HCT116 (cell line): ENCODE data around the gene GIMD1. TPM values are rescaled to one million over a fixed set of nuclear protein-coding genes. Genes with fewer than 3 reads are reported as not detected.

Source experiments
- ATAC-seq: fragments of 200-7000 bp; cut with Tn5 transposase; 2 replicates; pipeline ENCODE4 v1.9.1; 2020; ENCODE audit warnings: mild to moderate bottlenecking, moderate library complexity
- BruUV-seq: library from RNA; stranded (reverse); fragments of 400-500 nt; replicated peaks from 2 replicates; lab custom pipeline; 2021; lab: Mats Ljungman, UMichigan
- CTCF ChIA-PET: fragments of 300-600 bp; sonication (Branson Sonifier 250); formaldehyde crosslinking; loops from one replicate; lab custom pipeline; 2021; ENCODE audit warnings: antibody characterized with exemption; lab: Charles Lee
- POLR2A ChIA-PET: fragments of 300-600, 350-600 bp; sonication (Branson Sonifier 250); formaldehyde crosslinking; loops from one replicate; lab custom pipeline; 2021; ENCODE audit warnings: antibody characterized with exemption; lab: Charles Lee
- RAD21 ChIA-PET, 2 experiments: fragments of 300-600 bp; sonication (Branson Sonifier 250); formaldehyde crosslinking; loops; one replicate each; lab custom pipeline; 2023; ENCODE audit warnings: low total read pairs in 2 of 2; ENCODE audit not compliant: uncharacterized antibody in 2 of 2, unreplicated experiment in 2 of 2, low non-redundant PET in 1 of 2; lab: Charles Lee
- DNase-seq: peaks from one replicate; pipeline ENCODE4 v3.0.0-alpha.2; 2010; ENCODE audit warnings: low read depth, low spot score
- H2AFZ ChIP-seq: fragments of 200-600 bp; shearing (Covaris generic), sonication (generic); 2 replicates; pipeline ENCODE4 v1.6.1; 2017; ENCODE audit warnings: low read depth, mixed run types, mixed read lengths, antibody characterized with exemption, low read length; ENCODE audit not compliant: poor library complexity, severe bottlenecking
- H3K27ac ChIP-seq: 2 replicates; pipeline ENCODE4 v1.5.1; 2012; ENCODE audit warnings: low read depth, low read length
- H3K27me3 ChIP-seq: fragments of 200-600 bp; sonication (generic); 2 replicates; pipeline ENCODE4 v1.6.1; 2016; ENCODE audit warnings: mixed run types, low read length, mixed read lengths; ENCODE audit not compliant: insufficient read depth
- H3K36me3 ChIP-seq, 2 experiments: fragments of 200-500 bp in 1 of 2; fragments of 200-600 bp in 1 of 2; sonication (Bioruptor generic) in 1 of 2; sonication (generic) in 1 of 2; 2 replicates each; pipeline versions ENCODE4 v1.5.1 to v1.6.1; 2014 to 2016; ENCODE audit warnings: low read length in 2 of 2, inconsistent platforms in 1 of 2, mixed read lengths in 1 of 2, mixed run types in 1 of 2; ENCODE audit not compliant: insufficient read depth in 2 of 2, control insufficient read depth in 1 of 2
- H3K4me1 ChIP-seq, 2 experiments: fragments of 200-600 bp in 1 of 2; sonication (generic) in 1 of 2; 2 replicates each; pipeline versions ENCODE4 v1.5.1 to v1.6.1; 2012 to 2017; ENCODE audit warnings: low read length in 2 of 2, inconsistent platforms in 1 of 2, mild to moderate bottlenecking in 1 of 2, mixed read lengths in 1 of 2, mixed run types in 1 of 2, moderate library complexity in 1 of 2; ENCODE audit not compliant: insufficient read depth in 2 of 2, control insufficient read depth in 1 of 2
- H3K4me2 ChIP-seq: fragments of 200-600 bp; sonication (generic); 2 replicates; pipeline ENCODE4 v1.6.1; 2017; ENCODE audit warnings: mixed run types, low read length, mixed read lengths
- H3K4me3 ChIP-seq, 2 experiments: fragments of 200-600 bp in 1 of 2; sonication (generic) in 1 of 2; replicated peaks in 1 of 2; 2 replicates each; pipeline ENCODE4 v1.5.1; 2011 to 2016; ENCODE audit warnings: low read length in 2 of 2, control low read depth in 1 of 2, low read depth in 1 of 2, mild to moderate bottlenecking in 1 of 2, mixed read lengths in 1 of 2, mixed run types in 1 of 2
- H3K79me2 ChIP-seq: fragments of 200-600 bp; sonication (generic); 2 replicates; pipeline ENCODE4 v1.6.1; 2017; ENCODE audit warnings: mild to moderate bottlenecking, mixed run types, low read length, moderate library complexity, mixed read lengths; ENCODE audit not compliant: insufficient read depth
- H3K9ac ChIP-seq: fragments of 200-600 bp; sonication (generic); 2 replicates; pipeline ENCODE4 v1.6.1; 2016; ENCODE audit warnings: low read length, mixed read lengths
- H3K9me2 ChIP-seq: fragments of 200-600 bp; sonication (generic), shearing (Covaris generic); 2 replicates; pipeline ENCODE4 v1.6.1; 2017; ENCODE audit warnings: mixed run types, mild to moderate bottlenecking, moderate library complexity; ENCODE audit not compliant: insufficient read depth
- H3K9me3 ChIP-seq, 2 experiments: fragments of 200-500 bp in 1 of 2; fragments of 200-600 bp in 1 of 2; sonication (Bioruptor generic) in 1 of 2; sonication (generic) in 1 of 2; 2 replicates each; pipeline ENCODE4 v1.6.1; 2014 to 2017; ENCODE audit warnings: low read length in 2 of 2, mixed read lengths in 2 of 2, inconsistent platforms in 1 of 2, low read depth in 1 of 2, mild to moderate bottlenecking in 1 of 2, mixed run types in 1 of 2, moderate library complexity in 1 of 2; ENCODE audit not compliant: control insufficient read depth in 1 of 2, insufficient read depth in 1 of 2
- H4K20me1 ChIP-seq: fragments of 200-600 bp; sonication (generic), shearing (Covaris generic); 2 replicates; pipeline ENCODE4 v1.6.1; 2017; ENCODE audit warnings: mixed run types, mild to moderate bottlenecking, moderate library complexity; ENCODE audit not compliant: insufficient read depth
- CBX3 ChIP-seq: IDR thresholded peaks from 2 replicates; pipeline ENCODE4 v1.6.1; 2012; ENCODE audit warnings: low read depth
- CEBPB ChIP-seq: IDR thresholded peaks from 2 replicates; pipeline ENCODE4 v1.6.1; 2012; ENCODE audit warnings: low read depth
- EGR1 ChIP-seq: IDR thresholded peaks from 2 replicates; pipeline ENCODE4 v1.6.1; 2012; ENCODE audit warnings: low read depth
- ELF1 ChIP-seq: IDR thresholded peaks from 2 replicates; pipeline ENCODE4 v1.6.1; 2012; ENCODE audit warnings: low read depth, borderline replicate concordance
- EZH2 ChIP-seq: fragments of 200-600 bp; sonication (generic); IDR thresholded peaks from 2 replicates; pipeline ENCODE4 v1.6.1; 2017; ENCODE audit warnings: antibody characterized with exemption, mixed run types
- EZH2phosphoT487 ChIP-seq: fragments of 200-600 bp; IDR thresholded peaks from 2 replicates; pipeline ENCODE4 v1.6.1; 2018; ENCODE audit warnings: antibody characterized with exemption, borderline replicate concordance
- FOSL1 ChIP-seq: IDR thresholded peaks from 2 replicates; pipeline ENCODE4 v1.6.1; 2012; ENCODE audit warnings: low read depth
- JUND ChIP-seq: IDR thresholded peaks from 2 replicates; pipeline ENCODE4 v1.6.1; 2012
- POLR2AphosphoS5 ChIP-seq: IDR thresholded peaks from 2 replicates; pipeline ENCODE4 v1.6.1; 2011; ENCODE audit warnings: mild to moderate bottlenecking, low read depth, low read length, moderate library complexity
- RAD21 ChIP-seq: IDR thresholded peaks from 2 replicates; pipeline ENCODE4 v1.6.1; 2012; ENCODE audit warnings: low read depth, mild to moderate bottlenecking
- SIN3A ChIP-seq: IDR thresholded peaks from 2 replicates; pipeline ENCODE4 v1.6.1; 2012; ENCODE audit warnings: low read depth
- SP1 ChIP-seq: IDR thresholded peaks from 2 replicates; pipeline ENCODE4 v1.6.1; 2012; ENCODE audit warnings: low read depth
- SRF ChIP-seq: IDR thresholded peaks from 2 replicates; pipeline ENCODE4 v1.6.1; 2012; ENCODE audit warnings: low read depth
- YY1 ChIP-seq: IDR thresholded peaks from 2 replicates; pipeline ENCODE4 v1.6.1; 2011; ENCODE audit warnings: low read length, low read depth, moderate library complexity, mild to moderate bottlenecking; ENCODE audit not compliant: insufficient replicate concordance; ENCODE audit errors: extremely low read depth
- ZNF274 ChIP-seq: fragments of 200-500 bp; sonication (Bioruptor generic); IDR thresholded peaks from 2 replicates; pipeline ENCODE4 v1.6.1; 2014; ENCODE audit warnings: mild to moderate bottlenecking, low read depth, low read length, inconsistent platforms
- intact Hi-C: fragments of 100-400 bp; cut with micrococcal nuclease; formaldehyde crosslinking; loops from 2 replicates; pipeline ENCODE4 v1.10.0; 2022
- total RNA-seq: library from RNA; stranded (reverse); gene quantifications from one replicate; pipeline ENCODE4 v1.2.1, GENCODE V29; 2021; ENCODE audit not compliant: unreplicated experiment
- TF ChIP-seq, protein P1 (sequence below): IDR thresholded peaks from 2 replicates; pipeline ENCODE4 v1.6.1; 2012
- TF ChIP-seq, protein P2 (sequence below): IDR thresholded peaks from 2 replicates; pipeline ENCODE4 v1.6.1; 2011; ENCODE audit warnings: mild to moderate bottlenecking, low read length, moderate library complexity; ENCODE audit not compliant: insufficient replicate concordance; ENCODE audit errors: extremely low read depth
- TF ChIP-seq, protein P3 (sequence below): IDR thresholded peaks from 2 replicates; pipeline ENCODE4 v1.6.1; 2012; ENCODE audit warnings: low read depth
- TF ChIP-seq, protein P4 (sequence below), 3 experiments: fragments of 200-600 bp in 1 of 3; sonication (generic) in 1 of 3; IDR thresholded peaks in 2 of 3; conservative IDR thresholded peaks in 1 of 3; 2 replicates each; pipeline ENCODE4 v1.5.1; 2012 to 2017; ENCODE audit warnings: low read depth in 2 of 3, low read length in 2 of 3, antibody characterized with exemption in 1 of 3, borderline replicate concordance in 1 of 3, control low read depth in 1 of 3, mild to moderate bottlenecking in 1 of 3, mixed read lengths in 1 of 3, mixed run types in 1 of 3, moderate library complexity in 1 of 3; ENCODE audit not compliant: insufficient read depth in 1 of 3

The GIMD1 gene
- total RNA-seq, 1 experiment from 2014 or later, result not detected

DNA sequence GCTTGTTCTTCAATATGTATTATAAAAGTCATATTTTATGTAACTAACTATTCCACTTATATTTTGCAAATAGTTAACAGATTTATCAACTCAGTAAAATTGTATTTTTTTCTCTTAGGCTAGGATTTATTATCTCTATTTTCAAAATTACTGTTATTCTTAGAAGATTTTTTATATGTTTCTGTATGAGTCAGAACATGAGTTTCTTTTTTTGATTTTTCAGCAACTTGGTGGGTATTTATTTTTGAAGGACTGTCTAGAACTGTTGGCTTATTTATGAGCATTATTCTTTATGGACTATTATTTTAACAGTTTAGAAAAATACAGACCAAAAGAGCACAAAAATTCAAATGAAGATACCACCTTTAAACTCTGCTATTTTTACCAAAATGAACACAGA lies 45.5 kb downstream of the GIMD1 start:
- no peak overlapping the region for H3K9ac ChIP-seq
- no peaks in the 10 kb centered on the region; a peak in 1 of 4 replicates for H3K4me1 ChIP-seq
- intact Hi-C loops, result no loop called here
- DNase-seq (no peak), ATAC-seq (no peak)
- H3K36me3 ChIP-seq, result peaks cover 24 to 25% of the 10 kb centered on the region in 2 experiments
- CTCF ChIA-PET, result no interaction called here
- TF ChIP-seq EZH2 (no peak), CEBPB (no peak), CBX3 (no peak), JUND (no peak), SRF (no peak), FOSL1 (no peak), SIN3A (no peak), SP1 (no peak), RAD21 (no peak), ELF1 (no peak), EZH2phosphoT487 (no peak), YY1 (no peak), EGR1 (no peak), POLR2AphosphoS5 (no peak), ZNF274 (no peak)
- TF ChIP-seq, protein P1, sequence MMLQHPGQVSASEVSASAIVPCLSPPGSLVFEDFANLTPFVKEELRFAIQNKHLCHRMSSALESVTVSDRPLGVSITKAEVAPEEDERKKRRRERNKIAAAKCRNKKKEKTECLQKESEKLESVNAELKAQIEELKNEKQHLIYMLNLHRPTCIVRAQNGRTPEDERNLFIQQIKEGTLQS, result no peak
- TF ChIP-seq, protein P2, sequence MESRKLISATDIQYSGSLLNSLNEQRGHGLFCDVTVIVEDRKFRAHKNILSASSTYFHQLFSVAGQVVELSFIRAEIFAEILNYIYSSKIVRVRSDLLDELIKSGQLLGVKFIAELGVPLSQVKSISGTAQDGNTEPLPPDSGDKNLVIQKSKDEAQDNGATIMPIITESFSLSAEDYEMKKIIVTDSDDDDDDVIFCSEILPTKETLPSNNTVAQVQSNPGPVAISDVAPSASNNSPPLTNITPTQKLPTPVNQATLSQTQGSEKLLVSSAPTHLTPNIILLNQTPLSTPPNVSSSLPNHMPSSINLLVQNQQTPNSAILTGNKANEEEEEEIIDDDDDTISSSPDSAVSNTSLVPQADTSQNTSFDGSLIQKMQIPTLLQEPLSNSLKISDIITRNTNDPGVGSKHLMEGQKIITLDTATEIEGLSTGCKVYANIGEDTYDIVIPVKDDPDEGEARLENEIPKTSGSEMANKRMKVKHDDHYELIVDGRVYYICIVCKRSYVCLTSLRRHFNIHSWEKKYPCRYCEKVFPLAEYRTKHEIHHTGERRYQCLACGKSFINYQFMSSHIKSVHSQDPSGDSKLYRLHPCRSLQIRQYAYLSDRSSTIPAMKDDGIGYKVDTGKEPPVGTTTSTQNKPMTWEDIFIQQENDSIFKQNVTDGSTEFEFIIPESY, result no peak
- TF ChIP-seq, protein P3, sequence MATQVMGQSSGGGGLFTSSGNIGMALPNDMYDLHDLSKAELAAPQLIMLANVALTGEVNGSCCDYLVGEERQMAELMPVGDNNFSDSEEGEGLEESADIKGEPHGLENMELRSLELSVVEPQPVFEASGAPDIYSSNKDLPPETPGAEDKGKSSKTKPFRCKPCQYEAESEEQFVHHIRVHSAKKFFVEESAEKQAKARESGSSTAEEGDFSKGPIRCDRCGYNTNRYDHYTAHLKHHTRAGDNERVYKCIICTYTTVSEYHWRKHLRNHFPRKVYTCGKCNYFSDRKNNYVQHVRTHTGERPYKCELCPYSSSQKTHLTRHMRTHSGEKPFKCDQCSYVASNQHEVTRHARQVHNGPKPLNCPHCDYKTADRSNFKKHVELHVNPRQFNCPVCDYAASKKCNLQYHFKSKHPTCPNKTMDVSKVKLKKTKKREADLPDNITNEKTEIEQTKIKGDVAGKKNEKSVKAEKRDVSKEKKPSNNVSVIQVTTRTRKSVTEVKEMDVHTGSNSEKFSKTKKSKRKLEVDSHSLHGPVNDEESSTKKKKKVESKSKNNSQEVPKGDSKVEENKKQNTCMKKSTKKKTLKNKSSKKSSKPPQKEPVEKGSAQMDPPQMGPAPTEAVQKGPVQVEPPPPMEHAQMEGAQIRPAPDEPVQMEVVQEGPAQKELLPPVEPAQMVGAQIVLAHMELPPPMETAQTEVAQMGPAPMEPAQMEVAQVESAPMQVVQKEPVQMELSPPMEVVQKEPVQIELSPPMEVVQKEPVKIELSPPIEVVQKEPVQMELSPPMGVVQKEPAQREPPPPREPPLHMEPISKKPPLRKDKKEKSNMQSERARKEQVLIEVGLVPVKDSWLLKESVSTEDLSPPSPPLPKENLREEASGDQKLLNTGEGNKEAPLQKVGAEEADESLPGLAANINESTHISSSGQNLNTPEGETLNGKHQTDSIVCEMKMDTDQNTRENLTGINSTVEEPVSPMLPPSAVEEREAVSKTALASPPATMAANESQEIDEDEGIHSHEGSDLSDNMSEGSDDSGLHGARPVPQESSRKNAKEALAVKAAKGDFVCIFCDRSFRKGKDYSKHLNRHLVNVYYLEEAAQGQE, result no peak
- TF ChIP-seq, protein P4, sequence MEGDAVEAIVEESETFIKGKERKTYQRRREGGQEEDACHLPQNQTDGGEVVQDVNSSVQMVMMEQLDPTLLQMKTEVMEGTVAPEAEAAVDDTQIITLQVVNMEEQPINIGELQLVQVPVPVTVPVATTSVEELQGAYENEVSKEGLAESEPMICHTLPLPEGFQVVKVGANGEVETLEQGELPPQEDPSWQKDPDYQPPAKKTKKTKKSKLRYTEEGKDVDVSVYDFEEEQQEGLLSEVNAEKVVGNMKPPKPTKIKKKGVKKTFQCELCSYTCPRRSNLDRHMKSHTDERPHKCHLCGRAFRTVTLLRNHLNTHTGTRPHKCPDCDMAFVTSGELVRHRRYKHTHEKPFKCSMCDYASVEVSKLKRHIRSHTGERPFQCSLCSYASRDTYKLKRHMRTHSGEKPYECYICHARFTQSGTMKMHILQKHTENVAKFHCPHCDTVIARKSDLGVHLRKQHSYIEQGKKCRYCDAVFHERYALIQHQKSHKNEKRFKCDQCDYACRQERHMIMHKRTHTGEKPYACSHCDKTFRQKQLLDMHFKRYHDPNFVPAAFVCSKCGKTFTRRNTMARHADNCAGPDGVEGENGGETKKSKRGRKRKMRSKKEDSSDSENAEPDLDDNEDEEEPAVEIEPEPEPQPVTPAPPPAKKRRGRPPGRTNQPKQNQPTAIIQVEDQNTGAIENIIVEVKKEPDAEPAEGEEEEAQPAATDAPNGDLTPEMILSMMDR (IDR thresholded peaks at IDR 0.05 in 2 of 3, conservative IDR thresholded peaks at IDR 0.05 in 1 of 3; ENCODE audit: borderline replicate concordance in 1 of 3, insufficient read depth in 1 of 3, low read depth in 2 of 3, low read length in 2 of 3), result no peak
- H3K79me2 ChIP-seq, result peaks cover 65% of the 10 kb centered on the region
- no peaks in the 10 kb centered on the region for H3K9me2 ChIP-seq
- H3K27ac ChIP-seq, result no peak overlapping the region
- RAD21 ChIA-PET, result no interaction called here
- H3K4me2 ChIP-seq, result no peak overlapping the region
- no peak overlapping the region for H2AFZ ChIP-seq
- 0 out of 2 replicates have a peak, but pooled peaks cover 4% of the 10 kb centered on the region for H4K20me1 ChIP-seq
- H3K4me3 ChIP-seq, result no peak overlapping the region
- POLR2A ChIA-PET, result no interaction called here
- no peaks in the 10 kb centered on the region for H3K9me3 ChIP-seq
- no TSS peak for BruUV-seq
- H3K27me3 ChIP-seq, result no peaks in the 10 kb centered on the region
